Suppressor macrophage treated with lipopolysaccharide for 1 hour (primary cell): ENCODE measurements around the gene OPCML.

ENCODE experiments used
- DNase-seq, 3 donors: peaks; one replicate each; pipeline ENCODE4 v3.0.0-alpha.2; 2020 to 2022

OPCML gene

GRCh38 chr11:133501643-133502539, 30.4 kb downstream of the OPCML start:
- no peak for DNase-seq

- DNase-seq, result no peak
These were observed 31.4 kb downstream of the OPCML start for GRCh38 chr11:133500936-133501335.

GRCh38 chr11:133500435-133500834, 31.9 kb downstream of the OPCML start:
- DNase-seq, result no peak

GRCh38 chr11:133498969-133499368, 33.3 kb downstream of the OPCML start:
- no peak for DNase-seq

GRCh38 chr11:133497477-133498140, 34.7 kb downstream of the OPCML start:
- DNase-seq, result no peak

- no peak for DNase-seq
These were observed 39.4 kb downstream of the OPCML start for GRCh38 chr11:133492895-133493294.

GRCh38 chr11:133491680-133492383, 40.5 kb downstream of the OPCML start:
- no peak for DNase-seq

GRCh38 chr11:133480722-133481121, 51.6 kb downstream of the OPCML start:
- DNase-seq, result no peak

- no peak for DNase-seq
These were observed 53.1 kb downstream of the OPCML start for GRCh38 chr11:133479209-133479608.

- DNase-seq, result no peak
These were observed 55.1 kb downstream of the OPCML start for GRCh38 chr11:133477251-133477625.

GRCh38 chr11:133476570-133477250, 55.6 kb downstream of the OPCML start:
- no peak for DNase-seq

- no peak for DNase-seq
These were observed 57.8 kb downstream of the OPCML start for GRCh38 chr11:133474461-133474860.

GRCh38 chr11:133467686-133468085, 64.6 kb downstream of the OPCML start:
- DNase-seq, result no peak

GRCh38 chr11:133443206-133443747, 89.0 kb downstream of the OPCML start:
- DNase-seq, result no peak

- no peak for DNase-seq
These were observed 90.2 kb downstream of the OPCML start for GRCh38 chr11:133441964-133442660.

GRCh38 chr11:133425992-133426391, 106.3 kb downstream of the OPCML start:
- DNase-seq, result no peak

GRCh38 chr11:133425245-133425644, 107.1 kb downstream of the OPCML start:
- no peak for DNase-seq

- DNase-seq, result no peak
These were observed 114.1 kb downstream of the OPCML start for GRCh38 chr11:133418218-133418617.

- DNase-seq, result no peak
These were observed 117.8 kb downstream of the OPCML start for GRCh38 chr11:133414506-133414905.

- DNase-seq, result no peak
These were observed 118.6 kb downstream of the OPCML start for GRCh38 chr11:133413703-133414102.

GRCh38 chr11:133409799-133410198, 122.5 kb downstream of the OPCML start:
- no peak for DNase-seq

- no peak for DNase-seq
These were observed 123.4 kb downstream of the OPCML start for GRCh38 chr11:133408936-133409335.
